Adrenal gland (tissue), 12 donors: ENCODE measurements around the gene SCARB1. TPM values are rescaled to one million over a fixed set of nuclear protein-coding genes. Genes with fewer than 3 reads are reported as not detected.

Experiments
- DNase-seq, 7 donors: peaks; one replicate each; pipeline ENCODE4 v3.0.0-alpha.2; 2019 to 2020
- H3K27ac ChIP-seq, 5 donors: fragments of 200-600 bp; sonication (generic) in 4 of 5; 1 replicate in 3 of 5; 2 replicates in 2 of 5; pipeline versions ENCODE4 v1.5.1 to v1.8.0; 2016 to 2020; ENCODE audit warnings: mild to moderate bottlenecking in 1 of 5
- H3K27me3 ChIP-seq: fragments of 200-600 bp; 2 replicates; pipeline ENCODE4 v1.8.0; 2021
- H3K36me3 ChIP-seq, 2 donors: fragments of 200-600 bp; replicated peaks in 1 of 2; 1 replicate in 1 of 2; 2 replicates in 1 of 2; pipeline versions ENCODE4 v1.5.1 to v1.8.0; 2018 to 2022
- H3K4me1 ChIP-seq, 2 donors: fragments of 200-600 bp; replicated peaks in 1 of 2; 1 replicate in 1 of 2; 2 replicates in 1 of 2; pipeline versions ENCODE4 v1.5.1 to v1.8.0; 2018 to 2021
- H3K4me3 ChIP-seq, 4 donors: fragments of 200-600 bp; sonication (generic) in 3 of 4; one replicate each; pipeline ENCODE4 v1.5.1; 2016 to 2018
- H3K9me3 ChIP-seq, 3 donors: fragments of 200-600 bp; sonication (generic) in 1 of 3; replicated peaks in 1 of 3; 1 replicate in 2 of 3; 2 replicates in 1 of 3; pipeline versions ENCODE4 v1.5.1 to v1.8.0; 2016 to 2021
- POLR2A ChIP-seq, 2 donors: fragments of 450-650 bp; IDR thresholded peaks; one replicate each; pipeline ENCODE4 v1.6.1; 2017; ENCODE audit warnings: antibody characterized with exemption in 2 of 2, mild to moderate bottlenecking in 2 of 2, moderate library complexity in 1 of 2
- WGBS, 4 donors: extraction: QIAGEN DNeasy Blood & Tissue Kit in 2 of 4; methylation state at CpG; one replicate each; pipeline versions ENCODE4 v1.1.5 to v1.1.7; 2013 to 2017; 5-methylcytosine and 5-hydroxymethylcytosine counted together
- intact Hi-C, 2 donors: fragments of 100-400 bp; cut with DNase I; formaldehyde crosslinking; loops; one replicate each; pipeline versions ENCODE4 v1.14.1 to v1.15.0; 2022 to 2023
- polyA plus RNA-seq, 3 donors: library from polyadenylated mRNA; stranded (reverse); fragments of 200-250 nt in 2 of 3; fragments of 350-450 nt in 1 of 3; fragmentation: Illumina TruSeq in 1 of 3; extraction: RNeasy Lipid Tissue Mini Kit (QIAGEN cat#74804) in 1 of 3; gene quantifications; one replicate each; pipeline ENCODE4 v1.2.3, GENCODE V29; 2013 to 2014
- total RNA-seq, 9 donors: library from RNA; depleted of rRNA in 4 of 9; stranded (reverse); fragments of >200 nt in 4 of 9; fragments of 120-200 nt in 1 of 9; fragmentation: NEBNext Ultra II Directional in 1 of 9; extraction: Animal tissue kit (Norgen Biotek cat#: 25700) in 1 of 9; gene quantifications; one replicate each; pipeline versions ENCODE4 v1.1.0 to v1.2.4, GENCODE V29; 2013 to 2023
- TF ChIP-seq, protein P1 (sequence below), 6 experiments: fragments of 450-650 bp in 4 of 6; fragments of 200-600 bp in 2 of 6; sonication (generic) in 1 of 6; IDR thresholded peaks; 1 replicate in 5 of 6; 2 replicates in 1 of 6; pipeline versions ENCODE4 v1.5.1 to v1.8.0; 2016 to 2021; ENCODE audit warnings: antibody characterized with exemption in 6 of 6, mild to moderate bottlenecking in 2 of 6, moderate library complexity in 1 of 6
- donor health status: healthy with polysubstance abuse.
- donor health status: Bipolar disorder and iron deficiency.
- donor health status: DM: yes; HTN: yes; CAD: no.
- donor health status: DM: no; HTN: no; CAD: no.
- donor health status: DM: no; HTN: no; CAD: no.
- donor health status: DM: yes; HTN: yes; CAD: no.

The SCARB1 gene
- total and polyA plus RNA-seq, 12 donors = 213 to 8,580 (median 1,325) TPM

DNA sequence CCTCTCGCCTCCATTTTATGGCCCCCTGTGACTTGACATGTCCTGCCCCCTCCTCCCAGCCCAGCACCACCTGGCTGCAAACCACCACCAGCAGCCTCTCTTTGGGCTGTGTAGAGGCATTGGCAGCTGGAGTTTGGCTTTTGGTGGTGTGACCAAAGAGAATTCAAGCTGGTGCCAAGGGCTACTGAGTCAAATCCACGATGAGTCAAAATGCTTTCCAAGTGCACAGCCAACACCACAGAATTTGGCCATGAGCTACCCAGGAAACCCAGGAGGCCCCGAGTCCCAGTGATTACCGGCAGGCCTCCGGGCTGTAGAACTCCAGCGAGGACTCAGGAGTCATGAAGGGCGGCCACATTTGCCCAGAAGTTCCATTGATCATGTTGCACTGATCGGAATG is 53.8 kb downstream of the SCARB1 start:
- WGBS, 4 donors = 57 to 70% (median 68%) methylated on average over 5 to 8 of the region's 8 CpGs; no CpG with 5 or more reads in 1 of the 4 donors
- peak in 6 of 7 donors; percentile 77 to 81 (median 78) for DNase-seq
- Histone ChIP-seq H3K4me3 (no peak overlapping the region), H3K4me1 (peaks cover 23 to 42% of the 10 kb centered on the region in 2 donors), H3K36me3 (peaks cover 0 to 74% of the 10 kb centered on the region in 2 donors), H3K9me3 (no peaks in the 10 kb centered on the region), H3K27ac (peak overlapping the region; percentile 49 to 92 (median 87)), H3K27me3 (no peaks in the 10 kb centered on the region)
- TF ChIP-seq, protein P1, sequence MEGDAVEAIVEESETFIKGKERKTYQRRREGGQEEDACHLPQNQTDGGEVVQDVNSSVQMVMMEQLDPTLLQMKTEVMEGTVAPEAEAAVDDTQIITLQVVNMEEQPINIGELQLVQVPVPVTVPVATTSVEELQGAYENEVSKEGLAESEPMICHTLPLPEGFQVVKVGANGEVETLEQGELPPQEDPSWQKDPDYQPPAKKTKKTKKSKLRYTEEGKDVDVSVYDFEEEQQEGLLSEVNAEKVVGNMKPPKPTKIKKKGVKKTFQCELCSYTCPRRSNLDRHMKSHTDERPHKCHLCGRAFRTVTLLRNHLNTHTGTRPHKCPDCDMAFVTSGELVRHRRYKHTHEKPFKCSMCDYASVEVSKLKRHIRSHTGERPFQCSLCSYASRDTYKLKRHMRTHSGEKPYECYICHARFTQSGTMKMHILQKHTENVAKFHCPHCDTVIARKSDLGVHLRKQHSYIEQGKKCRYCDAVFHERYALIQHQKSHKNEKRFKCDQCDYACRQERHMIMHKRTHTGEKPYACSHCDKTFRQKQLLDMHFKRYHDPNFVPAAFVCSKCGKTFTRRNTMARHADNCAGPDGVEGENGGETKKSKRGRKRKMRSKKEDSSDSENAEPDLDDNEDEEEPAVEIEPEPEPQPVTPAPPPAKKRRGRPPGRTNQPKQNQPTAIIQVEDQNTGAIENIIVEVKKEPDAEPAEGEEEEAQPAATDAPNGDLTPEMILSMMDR (IDR thresholded peaks at IDR 0.05) = no peak
- peak in 1 of 2 donors; percentile 24 for TF ChIP-seq POLR2A (IDR thresholded peaks at IDR 0.05)
- intact Hi-C loops = no loop called here

GRCh38 chr12:124809391-124809790 is 54.3 kb downstream of the SCARB1 start:
- TF ChIP-seq POLR2A (IDR thresholded peaks at IDR 0.05) = no peak
- TF ChIP-seq, protein P1 (IDR thresholded peaks at IDR 0.05) = no peak
- no peak for DNase-seq
- Histone ChIP-seq H3K27me3 (no peaks in the 10 kb centered on the region), H3K4me1 (peaks cover 27 to 42% of the 10 kb centered on the region in 2 donors), H3K4me3 (no peak overlapping the region), H3K9me3 (no peaks in the 10 kb centered on the region), H3K27ac (peak overlapping the region; percentile 49 to 92 (median 87)), H3K36me3 (peaks cover 0 to 69% of the 10 kb centered on the region in 2 donors)
- intact Hi-C loops = no loop called here
- 53 to 76% (median 66%) methylated on average over 4 of the region's 4 CpGs for WGBS, 4 donors

DNA sequence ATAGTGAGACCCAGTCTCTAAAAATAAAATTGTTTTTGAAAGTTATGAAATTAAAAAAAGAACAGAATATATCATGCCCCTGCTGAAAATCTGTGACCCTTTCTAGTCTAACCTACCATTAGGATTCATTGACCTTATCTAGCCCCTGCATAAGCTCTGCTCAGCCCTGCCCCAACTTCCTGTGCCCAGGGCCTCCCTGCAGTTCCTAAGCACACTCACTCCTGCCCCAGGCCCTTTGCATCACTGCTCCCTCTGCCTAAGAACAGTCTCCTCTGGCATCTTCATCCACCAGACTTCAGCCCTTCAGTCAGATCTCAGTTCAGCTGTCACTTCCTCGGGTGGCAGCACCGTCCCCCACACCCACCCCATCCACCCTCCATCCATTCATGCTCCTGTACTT is 55.4 kb downstream of the SCARB1 start:
- Histone ChIP-seq H3K27ac (peak overlapping the region in 3 of 5 donors; percentile 62 to 92 (median 76)), H3K27me3 (no peaks in the 10 kb centered on the region), H3K36me3 (peaks cover 0 to 60% of the 10 kb centered on the region in 2 donors), H3K9me3 (no peaks in the 10 kb centered on the region), H3K4me3 (no peak overlapping the region), H3K4me1 (peaks cover 26 to 43% of the 10 kb centered on the region in 2 donors)
- intact Hi-C loops = no loop called here
- TF ChIP-seq, protein P1 (IDR thresholded peaks at IDR 0.05) = no peak
- no peak for TF ChIP-seq POLR2A (IDR thresholded peaks at IDR 0.05)
- WGBS, 4 donors = 52 to 72% (median 68%) methylated on average over 2 of the region's 2 CpGs
- DNase-seq = no peak

- DNase-seq = peak in 1 of 7 donors; percentile 79
- WGBS, 4 donors = 77 to 87% (median 82%) methylated on average over 16 to 25 of the region's 25 CpGs
- Histone ChIP-seq H3K27me3 (no peaks in the 10 kb centered on the region), H3K36me3 (peaks cover 0 to 54% of the 10 kb centered on the region in 2 donors), H3K4me3 (no peak overlapping the region), H3K9me3 (no peaks in the 10 kb centered on the region), H3K4me1 (peaks cover 26 to 43% of the 10 kb centered on the region in 2 donors), H3K27ac (peak overlapping the region in 3 of 5 donors; percentile 67 to 92 (median 70))
- TF ChIP-seq, protein P1 (IDR thresholded peaks at IDR 0.05) = no peak
- no peak for TF ChIP-seq POLR2A (IDR thresholded peaks at IDR 0.05)
- intact Hi-C loops = no loop called here
These were observed 57.6 kb downstream of the SCARB1 start for GRCh38 chr12:124805876-124806668.
